Skeletal muscle tissue (tissue), 4 donors: ENCODE results near the gene CCDC12. TPM values are rescaled to one million over a fixed set of nuclear protein-coding genes. Genes with fewer than 3 reads are reported as not detected.
A peak's percentile ranks its signal among the peaks of the same experiment; 100 is the strongest.

Experiments used
- H3K27ac ChIP-seq: one replicate; pipeline ENCODE4 v1.7.0; 2013; ENCODE audit warnings: mild to moderate bottlenecking, low read depth, low read length, inconsistent platforms
- H3K27me3 ChIP-seq, 3 donors: one replicate each; pipeline ENCODE4 v1.7.0; 2013; ENCODE audit warnings: low read length in 3 of 3; ENCODE audit not compliant: control insufficient read depth in 3 of 3, insufficient read depth in 3 of 3
- H3K36me3 ChIP-seq, 3 donors: one replicate each; pipeline ENCODE4 v1.7.0; 2013; ENCODE audit warnings: low read length in 3 of 3; ENCODE audit not compliant: control insufficient read depth in 3 of 3, insufficient read depth in 3 of 3
- H3K4me1 ChIP-seq, 3 donors: one replicate each; pipeline ENCODE4 v1.7.0; 2013; ENCODE audit warnings: low read length in 3 of 3, mild to moderate bottlenecking in 3 of 3; ENCODE audit not compliant: control insufficient read depth in 3 of 3, insufficient read depth in 3 of 3
- H3K4me3 ChIP-seq, 3 donors: one replicate each; pipeline ENCODE4 v1.7.0; 2013; ENCODE audit warnings: low read length in 3 of 3
- H3K9ac ChIP-seq, 3 donors: one replicate each; pipeline ENCODE4 v1.7.0; 2013; ENCODE audit warnings: low read length in 3 of 3, mild to moderate bottlenecking in 3 of 3, moderate library complexity in 2 of 3, low read depth in 1 of 3
- H3K9me3 ChIP-seq, 3 donors: one replicate each; pipeline ENCODE4 v1.7.0; 2013; ENCODE audit warnings: low read length in 3 of 3; ENCODE audit not compliant: control insufficient read depth in 3 of 3
- total RNA-seq: library from RNA; depleted of rRNA; stranded (reverse); fragments of >200 nt; gene quantifications from one replicate; pipeline ENCODE4 v1.2.3, GENCODE V29; 2014
- donor health status: Osteomylitis.

CCDC12 gene
- total RNA-seq, 1 donor from 2014 or later: 27.1 TPM

GRCh38 chr3:46926871-46927717 is 49.5 kb downstream of the CCDC12 start:
- peak overlapping the region; percentile 37 to 81 (median 54) for H3K9ac ChIP-seq
- H3K9me3 ChIP-seq: no peaks in the 10 kb centered on the region
- peaks cover 70 to 91% (median 79%) of the 10 kb centered on the region in 3 donors for H3K4me1 ChIP-seq
- H3K27me3 ChIP-seq: no peaks in the 10 kb centered on the region
- peaks cover 28 to 31% (median 30%) of the 10 kb centered on the region in 3 donors for H3K36me3 ChIP-seq
- peak overlapping the region in 1 of 3 donors; percentile 49 for H3K4me3 ChIP-seq
- H3K27ac ChIP-seq: peak overlapping the region; percentile 95

GRCh38 chr3:46926447-46926846 is 50.1 kb downstream of the CCDC12 start:
- H3K4me3 ChIP-seq: peak overlapping the region in 1 of 3 donors; percentile 49
- H3K27ac ChIP-seq: peak overlapping the region; percentile 95
- peak overlapping the region; percentile 37 to 81 (median 54) for H3K9ac ChIP-seq
- H3K4me1 ChIP-seq: peaks cover 64 to 87% (median 73%) of the 10 kb centered on the region in 3 donors
- peaks cover 34 to 38% (median 37%) of the 10 kb centered on the region in 3 donors for H3K36me3 ChIP-seq
- H3K9me3 ChIP-seq: no peaks in the 10 kb centered on the region
- H3K27me3 ChIP-seq: no peaks in the 10 kb centered on the region

GRCh38 chr3:46926039-46926438 is 50.5 kb downstream of the CCDC12 start:
- Histone ChIP-seq H3K36me3 (peaks cover 38 to 42% (median 41%) of the 10 kb centered on the region in 3 donors), H3K4me3 (no peak overlapping the region), H3K4me1 (peaks cover 60 to 85% (median 69%) of the 10 kb centered on the region in 3 donors), H3K9me3 (no peaks in the 10 kb centered on the region), H3K27ac (peak overlapping the region; percentile 95), H3K27me3 (no peaks in the 10 kb centered on the region), H3K9ac (peak overlapping the region; percentile 37 to 81 (median 54))

GRCh38 chr3:46925585-46925934 is 51.0 kb downstream of the CCDC12 start:
- Histone ChIP-seq H3K27ac (peak overlapping the region; percentile 95), H3K36me3 (peaks cover 43 to 47% (median 46%) of the 10 kb centered on the region in 3 donors), H3K9me3 (no peaks in the 10 kb centered on the region), H3K4me1 (peaks cover 60 to 85% (median 68%) of the 10 kb centered on the region in 3 donors), H3K4me3 (peak overlapping the region in 1 of 3 donors; percentile 13), H3K9ac (peak overlapping the region in 1 of 3 donors; percentile 54), H3K27me3 (no peaks in the 10 kb centered on the region)

- Histone ChIP-seq H3K9ac (peak overlapping the region in 2 of 3 donors; percentile 17 to 45), H3K27ac (peak overlapping the region; percentile 95), H3K36me3 (peaks cover 48 to 51% (median 51%) of the 10 kb centered on the region in 3 donors), H3K4me3 (no peak overlapping the region), H3K9me3 (no peaks in the 10 kb centered on the region), H3K4me1 (peaks cover 58 to 85% (median 68%) of the 10 kb centered on the region in 3 donors), H3K27me3 (no peaks in the 10 kb centered on the region)
These were observed 51.5 kb downstream of the CCDC12 start for GRCh38 chr3:46924921-46925584.

- H3K36me3 ChIP-seq: peaks cover 51 to 53% (median 51%) of the 10 kb centered on the region in 3 donors
- no peak overlapping the region for H3K27ac ChIP-seq
- H3K9ac ChIP-seq: peak overlapping the region in 1 of 3 donors; percentile 8
- H3K4me1 ChIP-seq: peaks cover 48 to 74% (median 59%) of the 10 kb centered on the region in 3 donors
- H3K4me3 ChIP-seq: no peak overlapping the region
- H3K27me3 ChIP-seq: no peaks in the 10 kb centered on the region
- no peaks in the 10 kb centered on the region for H3K9me3 ChIP-seq
These were observed 52.8 kb downstream of the CCDC12 start for GRCh38 chr3:46923559-46924350.

- Histone ChIP-seq H3K36me3 (peaks cover 54 to 60% (median 56%) of the 10 kb centered on the region in 3 donors), H3K27me3 (no peaks in the 10 kb centered on the region), H3K4me1 (peaks cover 40 to 67% (median 53%) of the 10 kb centered on the region in 3 donors), H3K4me3 (no peak overlapping the region), H3K9me3 (no peaks in the 10 kb centered on the region), H3K27ac (no peak overlapping the region), H3K9ac (no peak overlapping the region)
These were observed 53.5 kb downstream of the CCDC12 start for GRCh38 chr3:46922871-46923558.

GRCh38 chr3:46922426-46922825 is 54.1 kb downstream of the CCDC12 start:
- H3K4me1 ChIP-seq: peaks cover 35 to 61% (median 47%) of the 10 kb centered on the region in 3 donors
- H3K4me3 ChIP-seq: no peak overlapping the region
- H3K27ac ChIP-seq: no peak overlapping the region
- peaks cover 0 to 4% (median 0%) of the 10 kb centered on the region in 3 donors for H3K9me3 ChIP-seq
- H3K9ac ChIP-seq: no peak overlapping the region
- H3K27me3 ChIP-seq: no peaks in the 10 kb centered on the region
- H3K36me3 ChIP-seq: peaks cover 57 to 65% (median 62%) of the 10 kb centered on the region in 3 donors

GRCh38 chr3:46921871-46922271 is 54.7 kb downstream of the CCDC12 start:
- peaks cover 29 to 56% (median 41%) of the 10 kb centered on the region in 3 donors for H3K4me1 ChIP-seq
- no peaks in the 10 kb centered on the region for H3K27me3 ChIP-seq
- H3K9me3 ChIP-seq: peaks cover 0 to 4% (median 0%) of the 10 kb centered on the region in 3 donors
- no peak overlapping the region for H3K4me3 ChIP-seq
- peaks cover 57 to 71% (median 66%) of the 10 kb centered on the region in 3 donors for H3K36me3 ChIP-seq
- H3K27ac ChIP-seq: no peak overlapping the region
- no peak overlapping the region for H3K9ac ChIP-seq
